ENCODE data around the gene NRROS. TPM values are rescaled to one million over a fixed set of nuclear protein-coding genes. Genes with fewer than 3 reads are reported as not detected.

Gene NRROS
- total and polyA plus RNA-seq, 10 of the 15 experiments (the other 5 are each of a cell fraction or from before 2014, with no cell fraction given): 0.35 to 42.2 (median 12.6) TPM

DNA sequence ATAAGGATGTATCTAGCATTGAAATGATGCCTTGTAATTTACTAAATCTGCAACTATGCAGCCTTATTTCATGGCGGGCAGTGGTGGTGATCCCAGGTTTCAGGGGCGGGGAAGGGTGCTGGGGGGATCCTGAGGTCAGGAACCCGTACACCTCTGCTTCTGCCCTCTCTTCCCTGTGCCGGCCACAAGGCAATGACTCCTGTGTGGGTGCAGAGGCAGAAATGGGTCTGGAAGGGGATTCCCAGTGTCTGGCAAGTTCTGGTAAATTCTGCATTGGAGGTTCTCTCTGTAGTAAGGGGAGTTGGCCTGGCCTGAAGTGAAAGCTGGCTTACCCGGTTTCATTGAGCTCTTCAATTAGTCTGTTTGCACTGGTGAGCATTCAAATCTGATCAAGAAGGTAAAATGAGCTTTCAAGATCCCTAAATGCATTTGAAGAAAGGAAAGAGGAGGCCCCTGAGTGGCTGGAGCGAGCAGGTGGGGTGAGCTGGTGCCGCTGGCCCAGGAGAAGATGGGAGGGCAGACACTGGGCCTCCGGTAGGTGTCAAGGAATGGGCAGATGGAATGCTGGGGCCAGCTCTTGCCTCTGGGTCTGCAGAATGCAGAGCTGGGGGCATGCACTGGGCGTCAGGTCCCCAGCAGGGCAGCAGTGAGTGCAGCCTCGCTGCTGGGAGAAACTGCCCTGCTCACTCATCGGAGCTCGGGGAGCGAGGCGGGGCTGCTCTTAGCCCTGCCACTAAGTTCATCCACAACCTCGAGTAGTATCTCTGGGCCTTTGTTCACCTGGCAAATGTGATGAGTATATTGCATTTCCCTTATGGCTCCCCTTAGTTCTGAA is 13.7 kb downstream of the NRROS start:
- peaks cover 32 to 37% of the 10 kb centered on the region in 2 experiments for H3K36me3 ChIP-seq (ENCODE audit: control insufficient read depth in 2 of 2, insufficient read depth in 2 of 2, low read length in 1 of 2)
- H3K4me1 ChIP-seq (ENCODE audit: control insufficient read depth, insufficient read depth, low read length): peaks cover 5% of the 10 kb centered on the region
- FAIRE-seq (no peak), ATAC-seq (no peak), DNase-seq (ENCODE audit: low read depth, low spot score) (no peak)
- RAD21 ChIA-PET (ENCODE audit: unreplicated experiment): interaction anchor here (1.1 to 1.4 kb wide), 2 partner anchors 43 to 47 kb away, joined by 3 to 5 read pairs; no protein-coding TSS in a partner anchor
- no peak for TF ChIP-seq TBL1XR1 (IDR thresholded peaks at IDR 0.05; ENCODE audit: low read depth, low read length)
- no peak for TF ChIP-seq RUNX3 (IDR thresholded peaks at IDR 0.05; ENCODE audit: low read length)
- TF ChIP-seq MYB (IDR thresholded peaks at IDR 0.05; ENCODE audit: borderline replicate concordance, low read depth, low read length): no peak
- no peak for TF ChIP-seq GABPA (IDR thresholded peaks at IDR 0.05; ENCODE audit: low read depth)
- TF ChIP-seq CREM (IDR thresholded peaks at IDR 0.05; ENCODE audit: low read depth): no peak
- TF ChIP-seq, protein P1, sequence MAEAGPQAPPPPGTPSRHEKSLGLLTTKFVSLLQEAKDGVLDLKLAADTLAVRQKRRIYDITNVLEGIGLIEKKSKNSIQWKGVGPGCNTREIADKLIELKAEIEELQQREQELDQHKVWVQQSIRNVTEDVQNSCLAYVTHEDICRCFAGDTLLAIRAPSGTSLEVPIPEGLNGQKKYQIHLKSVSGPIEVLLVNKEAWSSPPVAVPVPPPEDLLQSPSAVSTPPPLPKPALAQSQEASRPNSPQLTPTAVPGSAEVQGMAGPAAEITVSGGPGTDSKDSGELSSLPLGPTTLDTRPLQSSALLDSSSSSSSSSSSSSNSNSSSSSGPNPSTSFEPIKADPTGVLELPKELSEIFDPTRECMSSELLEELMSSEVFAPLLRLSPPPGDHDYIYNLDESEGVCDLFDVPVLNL (IDR thresholded peaks at IDR 0.05; ENCODE audit: low read depth, low read length): no peak
- TF ChIP-seq NFXL1 (IDR thresholded peaks at IDR 0.05; ENCODE audit: borderline replicate concordance): no peak
- no peak overlapping the region for H2AFZ ChIP-seq (ENCODE audit: control insufficient read depth, low read depth, low read length)
- in situ Hi-C loops (cut with MboI) (no loop called here), intact Hi-C loops (cut with micrococcal nuclease; ENCODE audit: unreplicated experiment) (no loop called here)
- no peaks in the 10 kb centered on the region; the same call in 1 of the 2 replicates for H4K20me1 ChIP-seq (ENCODE audit: control insufficient read depth, insufficient read depth)
- no peak overlapping the region for H3K27ac ChIP-seq (ENCODE audit: control insufficient read depth, insufficient read depth)
- no peak overlapping the region for H3K9ac ChIP-seq (ENCODE audit: control insufficient read depth, insufficient read depth, low read length)
- H3K4me3 ChIP-seq: no peak overlapping the region
- SMC1A ChIA-PET (ENCODE audit: uncharacterized antibody, unreplicated experiment): interaction anchor here (1.0 to 1.4 kb wide), 4 partner anchors 9 to 44 kb away, joined by 3 to 4 read pairs (median 3); no protein-coding TSS in a partner anchor
- 77% methylated on average over 15 of the region's 15 CpGs for WGBS (ENCODE audit: insufficient coverage, insufficient replicate concordance, low lambda C conversion rate, missing lambda C conversion rate)
- no TSS peak for BruUV-seq (replicated peaks)
- no peaks in the 10 kb centered on the region for H3K9me3 ChIP-seq (replicated peaks; ENCODE audit: control insufficient read depth, insufficient read depth, low read length)
- no peak overlapping the region for H3K4me2 ChIP-seq (ENCODE audit: control insufficient read depth, insufficient read depth)
- POLR2A ChIA-PET: interaction anchor here (0.6 to 0.9 kb wide), 3 partner anchors 16 to 281 kb away, joined by 3 read pairs; no protein-coding TSS in a partner anchor
- H3K27me3 ChIP-seq (replicated peaks in 1 of 2; ENCODE audit: control insufficient read depth in 2 of 2, insufficient read depth in 2 of 2, low read length in 1 of 2): no peaks in the 10 kb centered on the region
- CTCF ChIA-PET: interaction anchor here (1.0 kb wide), 1 partner anchor 44 kb away, joined by 6 read pairs; no protein-coding TSS in a partner anchor
- H3K79me2 ChIP-seq (ENCODE audit: control insufficient read depth, insufficient read depth, low read length): peaks cover 43% of the 10 kb centered on the region

All from GM12878 (cell line).